ENCODE results near the gene APOBR. TPM values are rescaled to one million over a fixed set of nuclear protein-coding genes. Genes with fewer than 3 reads are reported as not detected.
"Not testable (repeated sequence)": the region's sequence is repeated elsewhere in the genome, so short reads cannot be mapped to it uniquely, and the experiment has no call there.

The APOBR gene, protein sequence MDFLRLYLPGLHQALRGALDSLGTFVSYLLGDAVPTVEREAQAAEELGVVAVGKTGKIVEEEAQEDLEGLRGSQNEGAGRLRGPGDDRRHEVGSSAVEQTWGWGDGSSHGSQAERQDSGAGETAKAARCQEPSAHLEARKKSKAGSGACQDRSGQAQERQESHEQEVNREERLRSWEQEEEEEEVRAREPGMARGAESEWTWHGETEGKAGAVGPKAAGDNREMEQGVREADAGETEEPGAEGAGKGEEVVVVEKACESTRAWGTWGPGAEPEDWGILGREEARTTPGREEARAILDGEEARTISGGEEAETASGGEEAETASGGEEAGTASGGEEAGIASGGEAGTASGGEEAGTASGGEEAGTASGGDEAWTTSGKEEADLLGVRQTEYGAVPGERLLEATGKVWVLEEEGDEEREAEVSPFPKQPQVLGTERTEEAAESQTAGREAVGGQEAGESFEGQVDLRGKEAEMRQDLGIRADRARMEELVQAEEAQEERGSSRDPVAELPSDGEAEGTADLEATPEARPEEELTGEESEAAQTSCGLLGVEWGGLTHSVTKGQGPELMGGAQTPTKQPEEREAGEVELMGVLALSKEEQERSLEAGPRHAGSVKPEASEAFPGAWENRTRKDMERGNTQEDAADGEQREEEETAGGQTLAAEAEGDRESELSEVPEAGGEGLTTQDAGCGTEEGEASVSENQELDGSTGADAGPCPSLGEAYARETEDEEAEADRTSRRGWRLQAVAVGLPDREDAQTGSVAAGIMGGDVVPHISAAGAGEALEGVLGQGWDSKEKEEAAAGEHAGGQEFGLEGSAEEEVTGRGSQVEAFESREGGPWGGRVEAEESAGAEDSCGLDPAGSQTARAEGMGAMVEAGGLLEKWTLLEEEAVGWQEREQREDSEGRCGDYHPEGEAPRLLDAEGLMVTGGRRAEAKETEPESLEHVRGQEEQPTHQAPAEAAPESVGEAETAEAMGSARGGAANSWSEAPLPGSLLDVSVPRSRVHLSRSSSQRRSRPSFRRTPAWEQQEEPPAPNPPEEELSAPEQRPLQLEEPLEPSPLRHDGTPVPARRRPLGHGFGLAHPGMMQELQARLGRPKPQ
- not detected for polyA plus RNA-seq (2013, experiment 1 of 2; ENCODE audit: insufficient read length)
- not detected for polyA plus RNA-seq (2013, experiment 2 of 2; ENCODE audit: insufficient read length)

GRCh38 chr16:28494121-28494851, at the start of gene APOBR:
Gene APOBR (plus strand): TSS chr16:28494643. CDS start chr16:28494682, 39 bp downstream.
- DNase-seq = no peak

DNA sequence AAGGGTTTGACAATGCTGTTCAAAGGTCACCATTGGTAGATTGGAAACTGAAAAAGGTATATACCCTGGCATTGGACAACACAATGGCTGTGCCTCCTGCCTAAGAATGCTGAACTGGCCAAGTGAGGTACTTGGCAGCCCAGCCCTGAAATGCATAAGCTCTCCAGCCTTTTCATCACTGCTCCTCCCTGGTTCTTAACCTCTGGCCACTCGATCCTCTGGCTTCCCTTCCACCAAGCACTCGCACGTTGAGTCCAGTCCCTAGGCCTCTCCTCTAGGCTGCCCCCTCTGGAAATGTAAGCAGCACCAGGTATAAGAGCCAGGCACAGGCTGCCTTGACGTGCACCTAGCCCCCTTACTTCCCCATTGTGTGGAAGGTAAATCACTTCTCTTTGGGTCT, 48.1 kb upstream of the APOBR start:
- DNase-seq = not testable (repeated sequence)

DNA sequence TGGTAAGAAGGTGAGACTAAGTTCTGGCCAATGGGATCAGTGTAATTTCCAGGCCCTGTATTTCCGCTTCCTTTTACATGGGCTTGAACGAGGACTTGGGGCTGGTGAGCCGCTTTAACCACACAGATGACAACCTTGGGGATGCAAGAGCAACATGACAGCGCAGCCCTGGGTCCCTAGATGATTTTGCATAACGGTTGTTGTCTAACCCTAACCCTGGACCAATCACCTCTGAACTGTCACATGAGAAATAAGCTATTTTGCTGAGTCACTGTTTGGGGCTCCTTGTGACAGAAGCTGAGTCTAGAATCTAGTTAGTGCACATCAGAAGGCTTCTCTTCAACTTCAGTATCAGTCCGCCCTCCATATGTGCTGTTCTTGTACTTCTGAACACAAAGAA, 47.4 kb upstream of the APOBR start:
- not testable (repeated sequence) for DNase-seq

- DNase-seq = no peak
Observed at GRCh38 chr16:28473714-28474265, 20.7 kb upstream of the APOBR start.

DNA sequence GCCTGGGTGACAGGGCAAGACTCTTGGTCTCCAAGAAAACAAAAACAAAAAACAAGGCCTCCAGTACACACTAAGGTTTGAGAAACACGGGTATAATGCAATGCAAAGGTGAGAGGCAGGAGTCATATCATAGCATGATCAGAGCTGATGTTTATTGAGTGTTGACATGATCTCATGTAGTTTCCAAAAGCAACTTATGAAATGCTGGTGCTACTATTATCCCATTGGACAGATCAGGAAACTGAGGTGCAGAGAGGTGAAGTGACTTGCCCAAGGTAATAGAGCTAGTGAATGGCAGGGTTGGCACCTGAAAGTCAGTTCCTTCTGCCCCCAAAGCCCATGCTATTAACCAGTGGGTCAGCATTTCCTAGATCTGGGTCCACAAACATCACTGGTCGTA, 19.2 kb upstream of the APOBR start:
- DNase-seq = no peak

GRCh38 chr16:28477311-28477920, 17.0 kb upstream of the APOBR start:
- no peak for DNase-seq

DNA sequence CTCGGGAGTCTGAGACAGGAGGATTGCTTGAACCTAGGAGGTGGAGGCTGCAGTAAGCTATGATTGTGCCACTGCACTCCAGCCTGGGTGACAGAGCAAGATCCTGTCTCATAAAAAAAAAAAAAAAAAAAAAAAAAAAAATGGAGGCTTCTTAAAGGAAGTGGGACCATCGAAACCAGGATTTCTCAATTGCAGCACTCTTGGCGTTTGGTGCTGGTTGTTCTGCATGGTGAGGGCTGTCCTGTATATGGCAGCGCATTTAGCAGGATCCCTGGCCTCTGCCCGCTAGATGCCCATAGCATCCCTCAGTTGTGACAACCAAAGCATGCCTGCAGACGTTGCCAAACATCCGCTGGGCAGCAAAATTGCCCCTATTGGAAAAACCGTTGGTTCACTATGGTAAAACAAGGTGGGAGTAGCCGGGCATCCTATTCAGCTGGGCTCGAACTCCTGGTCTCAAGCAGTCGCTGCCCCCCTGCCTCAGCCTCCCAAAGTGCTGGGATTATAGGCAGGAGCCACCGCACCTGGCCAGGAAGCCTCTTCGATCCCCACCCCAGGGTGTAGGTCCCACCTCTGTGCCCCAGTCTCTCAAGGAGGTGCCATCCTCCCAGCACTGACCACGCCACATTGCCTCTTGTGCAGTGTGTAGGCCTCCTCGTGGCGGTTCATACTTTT, 15.8 kb upstream of the APOBR start:
- DNase-seq = no peak

DNA sequence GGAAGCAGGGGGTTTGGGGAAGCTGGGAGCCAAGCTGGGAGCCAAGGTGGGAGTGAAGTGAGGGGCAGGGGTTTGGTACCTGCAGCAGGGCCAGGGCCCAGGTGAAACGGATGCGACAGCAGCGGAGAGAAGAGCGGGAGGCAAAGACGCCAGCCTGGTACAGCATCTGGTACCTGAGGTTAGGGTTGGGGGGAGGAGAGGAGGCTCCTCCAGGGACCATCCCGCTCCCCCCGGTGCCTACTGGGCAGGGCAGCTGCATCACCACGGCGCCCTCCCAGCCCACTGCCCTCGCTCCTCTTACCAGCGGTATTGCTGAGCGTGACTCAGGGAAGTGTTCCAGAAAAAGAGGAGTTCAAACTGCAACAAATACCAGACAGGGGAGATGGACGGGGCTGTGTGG, 12.4 kb upstream of the APOBR start:
- no peak for DNase-seq

DNA sequence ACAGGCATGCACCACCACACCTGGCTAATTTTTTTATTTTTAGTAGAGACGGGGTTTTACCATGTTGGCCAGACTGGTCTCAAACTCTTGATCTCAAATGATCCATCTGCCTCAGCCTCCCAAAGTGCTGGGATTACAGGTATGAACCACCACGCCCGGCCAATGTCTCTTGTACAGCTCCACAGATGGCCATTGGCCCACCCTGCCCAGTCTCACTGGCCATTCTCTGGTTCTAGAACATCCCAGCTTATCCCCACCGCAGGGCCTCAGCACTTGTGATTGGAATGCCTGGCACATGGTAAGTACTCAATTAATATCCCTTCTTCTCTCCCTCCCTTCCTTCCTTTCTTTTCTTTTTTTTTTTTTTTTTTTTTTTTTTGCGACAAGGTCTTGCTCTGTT, 11.1 kb upstream of the APOBR start:
- not testable (repeated sequence) for DNase-seq

- no peak for DNase-seq
Observed at GRCh38 chr16:28486266-28486665, 8.2 kb upstream of the APOBR start.

GRCh38 chr16:28491230-28491969, 3.0 kb upstream of the APOBR start:
- DNase-seq = peak; percentile 20

DNA sequence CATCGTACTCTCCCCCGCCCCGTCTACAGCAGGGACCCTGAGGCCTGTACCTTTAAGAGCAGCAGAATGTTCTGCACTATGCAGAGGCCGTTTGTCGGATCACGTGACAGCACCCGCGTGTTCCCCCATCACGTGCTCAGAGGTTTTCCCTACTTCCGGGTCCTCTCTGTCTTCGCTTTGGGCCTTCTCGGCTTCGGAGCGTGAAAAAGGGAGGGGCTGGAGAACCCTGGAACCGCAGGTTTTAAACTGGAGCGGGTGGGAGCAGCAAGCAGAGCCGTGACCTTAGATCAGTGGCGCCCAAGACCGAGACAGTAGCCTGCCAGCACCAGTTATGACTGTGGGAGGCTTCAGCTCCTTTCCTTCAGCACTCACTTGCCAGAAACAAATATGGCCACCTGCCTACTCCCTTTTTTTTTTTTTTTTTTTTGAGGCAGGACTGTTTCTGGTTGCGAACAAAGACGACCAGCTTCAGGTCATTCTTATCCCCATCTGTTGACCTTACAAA, 2.4 kb upstream of the APOBR start, which contains the start of gene CLN3:
TSS of gene CLN3 (minus strand) at position 105 of the 505 bp plus-strand sequence. CDS start 315 bp downstream, outside the sequence.
- DNase-seq = peak; percentile 96

DNA sequence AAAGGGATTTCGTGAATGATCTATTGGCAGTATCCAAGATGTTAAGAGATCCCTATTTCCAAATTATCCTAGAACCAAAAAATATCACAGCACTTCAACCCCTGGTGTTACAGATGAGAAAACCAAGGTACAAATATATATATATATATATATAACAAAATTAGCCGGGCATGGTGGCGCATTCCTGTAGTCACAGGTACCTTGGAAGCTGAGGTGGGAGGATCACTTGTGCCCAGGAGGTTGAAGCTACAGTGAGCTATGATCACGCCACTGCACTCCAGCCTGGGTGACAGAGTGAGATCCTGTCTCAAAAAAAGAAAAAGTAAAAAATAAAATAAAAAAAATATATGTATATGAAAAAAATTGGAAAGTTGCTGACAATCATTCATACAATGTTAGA, 1.9 kb upstream of the APOBR start:
- DNase-seq = no peak

DNA sequence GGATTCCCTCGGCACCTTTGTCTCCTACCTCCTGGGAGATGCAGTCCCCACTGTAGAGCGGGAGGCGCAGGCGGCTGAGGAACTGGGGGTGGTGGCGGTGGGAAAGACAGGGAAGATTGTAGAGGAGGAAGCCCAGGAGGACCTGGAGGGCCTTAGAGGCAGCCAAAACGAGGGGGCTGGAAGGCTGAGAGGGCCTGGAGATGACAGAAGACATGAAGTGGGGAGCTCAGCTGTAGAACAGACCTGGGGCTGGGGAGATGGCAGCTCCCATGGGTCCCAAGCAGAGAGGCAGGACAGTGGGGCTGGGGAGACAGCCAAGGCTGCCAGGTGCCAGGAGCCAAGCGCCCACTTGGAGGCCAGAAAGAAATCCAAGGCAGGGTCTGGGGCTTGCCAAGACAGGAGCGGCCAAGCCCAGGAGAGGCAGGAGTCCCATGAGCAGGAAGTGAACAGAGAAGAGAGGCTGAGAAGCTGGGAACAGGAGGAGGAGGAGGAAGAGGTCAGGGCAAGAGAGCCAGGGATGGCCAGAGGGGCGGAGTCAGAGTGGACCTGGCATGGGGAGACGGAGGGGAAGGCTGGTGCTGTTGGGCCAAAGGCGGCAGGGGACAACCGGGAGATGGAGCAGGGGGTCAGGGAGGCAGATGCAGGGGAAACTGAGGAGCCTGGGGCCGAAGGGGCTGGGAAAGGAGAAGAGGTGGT, 803 bp downstream of the APOBR start:
- no peak for DNase-seq

- no peak for DNase-seq
Observed at GRCh38 chr16:28495795-28496749, 1.6 kb downstream of the APOBR start.

- no peak for DNase-seq
Observed at GRCh38 chr16:28496844-28497243, 2.4 kb downstream of the APOBR start.

DNA sequence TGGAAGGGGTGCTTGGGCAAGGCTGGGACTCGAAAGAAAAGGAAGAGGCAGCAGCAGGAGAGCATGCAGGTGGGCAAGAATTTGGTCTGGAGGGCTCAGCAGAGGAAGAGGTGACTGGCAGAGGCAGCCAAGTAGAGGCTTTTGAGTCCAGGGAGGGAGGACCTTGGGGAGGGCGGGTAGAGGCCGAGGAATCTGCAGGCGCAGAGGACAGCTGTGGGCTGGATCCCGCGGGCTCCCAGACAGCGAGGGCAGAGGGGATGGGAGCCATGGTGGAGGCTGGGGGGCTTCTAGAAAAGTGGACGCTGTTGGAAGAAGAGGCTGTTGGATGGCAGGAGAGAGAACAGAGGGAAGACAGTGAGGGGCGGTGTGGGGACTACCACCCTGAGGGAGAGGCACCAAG, 2.9 kb downstream of the APOBR start:
- no peak for DNase-seq
